Right lobe of liver (tissue), 6 donors: ENCODE data around the gene POLD3. TPM values are rescaled to one million over a fixed set of nuclear protein-coding genes. Genes with fewer than 3 reads are reported as not detected.
A peak's percentile ranks its signal among the peaks of the same experiment; 100 is the strongest.

Experiments used
- ATAC-seq, 4 donors: fragments of 200-7000 bp; cut with Tn5 transposase; one replicate each; pipeline ENCODE4 v1.9.1; 2020; ENCODE audit warnings: mild to moderate bottlenecking in 4 of 4, moderate library complexity in 4 of 4
- DNase-seq, 3 donors: peaks; one replicate each; pipeline ENCODE4 v3.0.0-alpha.2; 2020
- H3K27ac ChIP-seq, 3 donors: fragments of 200-600 bp; one replicate each; pipeline ENCODE4 v1.8.0; 2022
- H3K27me3 ChIP-seq, 2 donors: fragments of 200-600 bp; one replicate each; pipeline ENCODE4 v1.8.0; 2022
- H3K36me3 ChIP-seq, 4 donors: fragments of 200-600 bp; sonication (generic) in 1 of 4; one replicate each; pipeline versions ENCODE4 v1.5.1 to v1.8.0; 2017 to 2022; ENCODE audit warnings: control low read depth in 1 of 4
- H3K4me1 ChIP-seq, 4 donors: fragments of 200-600 bp; sonication (generic) in 1 of 4; one replicate each; pipeline versions ENCODE4 v1.5.1 to v1.8.0; 2017 to 2022; ENCODE audit warnings: control low read depth in 1 of 4
- H3K4me3 ChIP-seq, 3 donors: fragments of 200-600 bp; one replicate each; pipeline ENCODE4 v1.8.0; 2022
- H3K9me3 ChIP-seq, 4 donors: fragments of 200-600 bp; sonication (generic) in 1 of 4; one replicate each; pipeline versions ENCODE4 v1.5.1 to v1.8.0; 2017 to 2022; ENCODE audit warnings: control low read depth in 1 of 4
- POLR2A ChIP-seq: fragments of 450-650 bp; IDR thresholded peaks from one replicate; pipeline ENCODE4 v1.6.1; 2017; ENCODE audit warnings: antibody characterized with exemption, mild to moderate bottlenecking
- WGBS: methylation state at CpG from one replicate; pipeline ENCODE4 v1.1.6; 2018; ENCODE audit warnings: low coverage, low lambda C conversion rate; ENCODE audit not compliant: insufficient coverage; ENCODE audit errors: missing lambda C conversion rate; 5-methylcytosine and 5-hydroxymethylcytosine counted together
- intact Hi-C, 2 donors: fragments of 100-400 bp; cut with DNase I; formaldehyde crosslinking; loops; one replicate each; pipeline versions ENCODE4 v1.11.2 to v1.14.1; 2022
- total RNA-seq, 6 experiments: library from RNA; depleted of rRNA in 2 of 6; stranded (reverse); fragments of >200 nt in 2 of 6; fragmentation: NEBNext Ultra II Directional in 3 of 6; extraction: Animal tissue kit (Norgen Biotek cat#: 25700) in 3 of 6; gene quantifications; one replicate each; pipeline versions ENCODE4 v1.1.0 to v1.2.4, GENCODE V29; 2016 to 2023
- TF ChIP-seq, protein P1 (sequence below), 4 donors: fragments of 200-600 bp in 3 of 4; fragments of 450-650 bp in 1 of 4; IDR thresholded peaks; one replicate each; pipeline versions ENCODE4 v1.5.1 to v1.8.0; 2016 to 2022; ENCODE audit warnings: antibody characterized with exemption in 4 of 4, mild to moderate bottlenecking in 2 of 4
- donor health status: DM: no; HTN: yes; CAD: no.
- donor health status: DM: no; HTN: no; CAD: no.
- donor health status: DM: no; HTN: no; CAD: no.
- donor health status: DM: no; HTN: yes; CAD: no.
- donor health status: DM: no; HTN: yes; CAD: no.

The POLD3 gene
- total RNA-seq, 6 experiments from 2014 or later, result 2.9 to 5.7 (median 5.1) TPM

DNA sequence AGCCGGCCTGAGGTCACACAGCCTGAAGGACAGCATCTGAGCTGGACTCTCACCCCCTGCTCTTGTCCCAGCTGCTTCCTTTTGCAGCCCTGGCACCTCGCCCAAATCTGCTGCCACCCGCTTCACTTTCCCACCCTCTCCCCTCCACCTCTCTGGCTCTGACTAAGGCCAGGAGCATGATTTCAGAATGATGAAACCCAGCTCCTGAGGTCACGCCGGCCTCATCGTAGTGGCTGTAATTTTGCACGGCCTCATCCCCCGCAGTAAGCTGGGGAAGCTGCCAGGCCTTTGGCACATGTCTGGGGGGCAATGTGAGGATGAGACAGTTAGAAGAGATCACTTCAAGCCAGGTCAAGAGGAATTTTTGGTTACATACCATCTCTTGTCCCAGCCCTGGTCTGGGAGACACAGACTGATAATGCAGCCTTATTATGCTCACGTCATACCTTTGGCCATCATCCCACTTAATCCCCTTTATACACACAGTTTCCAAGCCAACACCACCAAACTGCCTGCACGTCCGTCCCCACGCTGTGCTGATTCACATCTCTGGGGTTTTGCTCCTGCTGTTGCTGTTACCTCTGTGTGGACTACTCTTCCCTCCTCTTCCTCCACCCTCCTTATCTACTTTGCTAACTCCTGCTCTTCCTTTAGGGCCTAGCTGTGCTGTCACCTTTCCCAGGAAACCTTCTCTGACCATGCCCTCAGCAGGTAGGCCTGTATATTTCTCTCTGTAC lies 80.7 kb downstream of the POLD3 start:
- Histone ChIP-seq H3K4me3 (no peak overlapping the region), H3K27ac (peak overlapping the region in 1 of 3 donors; percentile 52), H3K4me1 (peaks cover 0 to 12% (median 4%) of the 10 kb centered on the region in 4 donors), H3K36me3 (no peaks in the 10 kb centered on the region), H3K9me3 (no peaks in the 10 kb centered on the region), H3K27me3 (no peaks in the 10 kb centered on the region)
- WGBS, result 35% methylated on average over 11 of the region's 12 CpGs
- ATAC-seq (peak; percentile 61 to 93 (median 74)), DNase-seq (peak in 2 of 3 donors; percentile 59 to 92)
- no peak for TF ChIP-seq POLR2A
- TF ChIP-seq, protein P1, sequence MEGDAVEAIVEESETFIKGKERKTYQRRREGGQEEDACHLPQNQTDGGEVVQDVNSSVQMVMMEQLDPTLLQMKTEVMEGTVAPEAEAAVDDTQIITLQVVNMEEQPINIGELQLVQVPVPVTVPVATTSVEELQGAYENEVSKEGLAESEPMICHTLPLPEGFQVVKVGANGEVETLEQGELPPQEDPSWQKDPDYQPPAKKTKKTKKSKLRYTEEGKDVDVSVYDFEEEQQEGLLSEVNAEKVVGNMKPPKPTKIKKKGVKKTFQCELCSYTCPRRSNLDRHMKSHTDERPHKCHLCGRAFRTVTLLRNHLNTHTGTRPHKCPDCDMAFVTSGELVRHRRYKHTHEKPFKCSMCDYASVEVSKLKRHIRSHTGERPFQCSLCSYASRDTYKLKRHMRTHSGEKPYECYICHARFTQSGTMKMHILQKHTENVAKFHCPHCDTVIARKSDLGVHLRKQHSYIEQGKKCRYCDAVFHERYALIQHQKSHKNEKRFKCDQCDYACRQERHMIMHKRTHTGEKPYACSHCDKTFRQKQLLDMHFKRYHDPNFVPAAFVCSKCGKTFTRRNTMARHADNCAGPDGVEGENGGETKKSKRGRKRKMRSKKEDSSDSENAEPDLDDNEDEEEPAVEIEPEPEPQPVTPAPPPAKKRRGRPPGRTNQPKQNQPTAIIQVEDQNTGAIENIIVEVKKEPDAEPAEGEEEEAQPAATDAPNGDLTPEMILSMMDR (IDR thresholded peaks at IDR 0.05), result no peak
- intact Hi-C loops, result no loop called here

DNA sequence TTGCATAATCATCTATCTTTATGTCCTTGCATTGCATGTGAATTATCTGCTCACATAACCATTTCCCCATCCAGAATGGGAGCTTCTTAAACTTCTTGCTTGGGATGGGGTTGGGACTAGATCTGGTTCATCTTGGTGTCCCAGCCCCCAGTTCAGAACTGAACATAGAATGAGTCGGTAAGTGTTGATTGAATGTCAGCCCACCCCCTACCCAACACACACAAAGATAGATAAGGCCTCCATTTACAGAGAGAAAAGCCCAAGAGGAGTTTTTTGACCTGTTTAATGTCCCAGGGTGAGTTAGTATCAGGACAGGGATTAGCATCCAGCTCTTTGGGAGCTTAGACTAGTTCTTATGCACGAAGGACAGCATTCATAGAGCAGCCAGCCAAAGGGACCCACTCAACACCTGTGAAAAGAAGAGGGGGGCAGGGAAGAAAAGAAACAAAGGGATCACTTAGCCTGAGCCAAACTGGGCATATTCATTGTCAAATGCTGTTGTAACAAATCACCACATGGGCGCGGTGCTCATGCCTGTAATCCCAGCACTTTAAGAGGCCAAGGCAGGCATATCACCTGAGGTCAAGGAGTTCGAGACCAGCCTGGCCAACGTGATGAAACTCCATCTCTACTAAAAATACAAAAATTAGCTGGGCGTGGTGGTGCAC lies 81.4 kb downstream of the POLD3 start:
- Histone ChIP-seq H3K27me3 (no peaks in the 10 kb centered on the region), H3K27ac (peak overlapping the region in 1 of 3 donors; percentile 47), H3K4me1 (peaks cover 0 to 12% (median 4%) of the 10 kb centered on the region in 4 donors), H3K9me3 (no peaks in the 10 kb centered on the region), H3K4me3 (no peak overlapping the region), H3K36me3 (no peaks in the 10 kb centered on the region)
- TF ChIP-seq, protein P1 (IDR thresholded peaks at IDR 0.05), result no peak
- no peak for TF ChIP-seq POLR2A
- DNase-seq, result no peak
- intact Hi-C loops, result no loop called here
- ATAC-seq, result no peak
- WGBS, result 95% methylated on average over 3 of the region's 7 CpGs

DNA sequence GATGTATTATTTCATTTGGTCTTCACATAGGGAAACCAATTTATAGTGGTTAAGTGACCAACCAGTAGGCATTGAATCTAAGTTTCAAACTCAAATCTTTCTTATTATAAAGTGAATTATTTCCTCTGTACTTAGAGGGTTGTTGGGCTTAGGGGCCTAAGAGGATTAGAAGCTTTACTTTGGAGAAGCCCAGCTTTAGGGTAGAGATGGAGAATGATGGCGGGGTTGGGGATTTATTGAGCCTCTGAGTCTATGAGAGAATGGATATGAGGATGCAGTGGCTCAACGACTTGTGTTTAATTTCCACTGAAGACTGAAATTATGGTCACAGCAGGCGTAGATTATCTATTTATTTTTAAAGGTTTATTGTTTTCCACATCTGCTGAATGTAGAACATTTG lies 83.4 kb downstream of the POLD3 start:
- Histone ChIP-seq H3K36me3 (no peaks in the 10 kb centered on the region), H3K4me3 (no peak overlapping the region), H3K9me3 (no peaks in the 10 kb centered on the region), H3K27me3 (no peaks in the 10 kb centered on the region), H3K4me1 (peaks cover 0 to 12% (median 4%) of the 10 kb centered on the region in 4 donors), H3K27ac (no peak overlapping the region)
- WGBS, result 94% methylated on average over 3 of the region's 3 CpGs
- TF ChIP-seq, protein P1 (IDR thresholded peaks at IDR 0.05), result no peak
- TF ChIP-seq POLR2A, result no peak
- no peak for DNase-seq
- intact Hi-C loops, result no loop called here
- ATAC-seq, result no peak

DNA sequence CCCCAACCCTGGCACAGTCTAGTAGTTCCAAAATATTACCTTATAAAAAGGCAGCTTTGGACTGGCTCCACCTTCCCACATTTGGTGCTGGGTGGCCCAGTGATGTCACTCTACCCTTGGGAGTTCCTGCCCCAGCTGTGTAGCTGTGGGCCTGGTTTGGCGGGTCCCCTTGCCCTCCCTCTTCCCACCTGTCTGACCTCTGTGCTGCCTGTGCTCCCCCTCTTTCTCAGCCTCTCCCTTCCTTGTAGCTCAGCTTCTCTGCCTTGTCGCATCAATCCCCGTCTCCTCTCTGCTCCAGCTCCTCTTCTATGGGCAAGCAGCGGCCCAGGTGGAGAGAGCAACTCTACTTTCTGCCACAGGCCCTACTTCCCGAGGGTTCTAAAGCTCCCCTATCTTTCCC lies 84.2 kb downstream of the POLD3 start:
- H3K27me3 ChIP-seq, result no peaks in the 10 kb centered on the region
- no peak overlapping the region for H3K4me3 ChIP-seq
- intact Hi-C loops, result no loop called here
- no peaks in the 10 kb centered on the region for H3K36me3 ChIP-seq
- WGBS, result 87% methylated on average over 5 of the region's 5 CpGs
- no peak for ATAC-seq
- H3K9me3 ChIP-seq, result no peaks in the 10 kb centered on the region
- DNase-seq, result peak in 1 of 3 donors; percentile 8
- peaks cover 0 to 12% (median 7%) of the 10 kb centered on the region in 4 donors for H3K4me1 ChIP-seq
- TF ChIP-seq POLR2A, result no peak
- TF ChIP-seq, protein P1 (IDR thresholded peaks at IDR 0.05), result no peak
- no peak overlapping the region for H3K27ac ChIP-seq
